HG02623 (cell line): ENCODE results near the gene NCAM1.

ENCODE experiments used
- ATAC-seq: cut with Tn5 transposase; IDR thresholded peaks from one replicate; pipeline ENCODE4 v1.9.1; 2021; ENCODE audit warnings: moderate library complexity; ENCODE audit not compliant: unreplicated experiment

Gene NCAM1

GRCh38 chr11:113084297-113084696 is 123.1 kb downstream of the NCAM1 start:
- no peak for ATAC-seq

- ATAC-seq, result no peak
Observed at GRCh38 chr11:113085446-113085845, 124.2 kb downstream of the NCAM1 start.

GRCh38 chr11:113087706-113088105 is 126.5 kb downstream of the NCAM1 start:
- ATAC-seq, result no peak

- ATAC-seq, result no peak
Observed at GRCh38 chr11:113090716-113091480, 129.7 kb downstream of the NCAM1 start.

GRCh38 chr11:113091481-113091780 is 130.2 kb downstream of the NCAM1 start:
- ATAC-seq, result no peak

GRCh38 chr11:113096648-113097047 is 135.4 kb downstream of the NCAM1 start:
- ATAC-seq, result no peak

- ATAC-seq, result no peak
Observed at GRCh38 chr11:113103932-113104690, 142.9 kb downstream of the NCAM1 start.

GRCh38 chr11:113104691-113105251 is 143.6 kb downstream of the NCAM1 start:
- no peak for ATAC-seq

GRCh38 chr11:113105592-113105991 is 144.4 kb downstream of the NCAM1 start:
- ATAC-seq, result no peak

- no peak for ATAC-seq
Observed at GRCh38 chr11:113106507-113106906, 145.3 kb downstream of the NCAM1 start.

- no peak for ATAC-seq
Observed at GRCh38 chr11:113110046-113110445, 148.8 kb downstream of the NCAM1 start.

- ATAC-seq, result no peak
Observed at GRCh38 chr11:113111156-113111555, 149.9 kb downstream of the NCAM1 start.

GRCh38 chr11:113112307-113112706 is 151.1 kb downstream of the NCAM1 start:
- no peak for ATAC-seq

GRCh38 chr11:113113801-113114704 is 152.8 kb downstream of the NCAM1 start:
- no peak for ATAC-seq

GRCh38 chr11:113114705-113115027 is 153.4 kb downstream of the NCAM1 start:
- no peak for ATAC-seq

- no peak for ATAC-seq
Observed at GRCh38 chr11:113118104-113118503, 156.9 kb downstream of the NCAM1 start.

- no peak for ATAC-seq
Observed at GRCh38 chr11:113119074-113119473, 157.9 kb downstream of the NCAM1 start.

- ATAC-seq, result no peak
Observed at GRCh38 chr11:113119966-113120736, 158.9 kb downstream of the NCAM1 start.

GRCh38 chr11:113121746-113122145 is 160.5 kb downstream of the NCAM1 start:
- no peak for ATAC-seq

GRCh38 chr11:113124006-113124405 is 162.8 kb downstream of the NCAM1 start:
- no peak for ATAC-seq

GRCh38 chr11:113124578-113124977 is 163.4 kb downstream of the NCAM1 start:
- no peak for ATAC-seq
